CD14-positive monocyte (primary cell): ENCODE results near the gene CAMK1. TPM values are rescaled to one million over a fixed set of nuclear protein-coding genes. Genes with fewer than 3 reads are reported as not detected.

ENCODE experiments used
- DNase-seq, 3 donors: peaks; one replicate each; pipeline ENCODE4 v3.0.0-alpha.2; 2011 to 2022
- H2AFZ ChIP-seq: 2 replicates; pipeline ENCODE4 v1.6.0; 2012; ENCODE audit warnings: mild to moderate bottlenecking, low read depth, low read length, inconsistent platforms; ENCODE audit not compliant: insufficient read depth, poor library complexity, severe bottlenecking
- H3K27ac ChIP-seq, 2 donors: 1 replicate in 1 of 2; 2 replicates in 1 of 2; pipeline ENCODE4 v1.5.1; 2012 to 2013; ENCODE audit warnings: low read length in 2 of 2, control low read depth in 1 of 2, inconsistent platforms in 1 of 2, low read depth in 1 of 2, mild to moderate bottlenecking in 1 of 2
- H3K27me3 ChIP-seq, 2 donors: one replicate each; pipeline versions ENCODE4 v1.6.0 to v1.6.1; 2011 to 2013; ENCODE audit warnings: low read length in 2 of 2; ENCODE audit not compliant: control insufficient read depth in 2 of 2, insufficient read depth in 2 of 2
- H3K36me3 ChIP-seq, 2 donors: replicated peaks in 1 of 2; 1 replicate in 1 of 2; 2 replicates in 1 of 2; pipeline versions ENCODE4 v1.5.1 to v1.6.1; 2012 to 2013; ENCODE audit warnings: low read length in 2 of 2, control low read depth in 1 of 2, inconsistent platforms in 1 of 2, mild to moderate bottlenecking in 1 of 2; ENCODE audit not compliant: insufficient read depth in 2 of 2, control insufficient read depth in 1 of 2
- H3K4me1 ChIP-seq, 2 donors: 1 replicate in 1 of 2; 2 replicates in 1 of 2; pipeline versions ENCODE4 v1.5.1 to v1.6.1; 2012 to 2013; ENCODE audit warnings: low read length in 2 of 2, control low read depth in 1 of 2, inconsistent platforms in 1 of 2, mild to moderate bottlenecking in 1 of 2, moderate library complexity in 1 of 2; ENCODE audit not compliant: insufficient read depth in 2 of 2, control insufficient read depth in 1 of 2
- H3K4me2 ChIP-seq: replicated peaks from 2 replicates; pipeline ENCODE3; 2012; ENCODE audit warnings: low read length, moderate library complexity, mild to moderate bottlenecking; ENCODE audit not compliant: poor library complexity, severe bottlenecking; ENCODE audit errors: extremely low read depth
- H3K4me3 ChIP-seq, 3 experiments: fragments of 200-600 bp in 1 of 3; sonication (generic) in 1 of 3; replicated peaks in 1 of 3; 1 replicate in 2 of 3; 2 replicates in 1 of 3; pipeline ENCODE4 v1.5.1; 2011 to 2013; ENCODE audit warnings: low read length in 3 of 3, mild to moderate bottlenecking in 3 of 3, control low read depth in 2 of 3, low read depth in 2 of 3, inconsistent platforms in 1 of 3, moderate library complexity in 1 of 3
- H3K79me2 ChIP-seq: 2 replicates; pipeline ENCODE4 v1.6.0; 2012; ENCODE audit warnings: mild to moderate bottlenecking, control low read depth, inconsistent platforms, low read length, moderate library complexity; ENCODE audit not compliant: insufficient read depth
- H3K9ac ChIP-seq: 2 replicates; pipeline ENCODE4 v1.6.0; 2017; ENCODE audit warnings: low read length, mild to moderate bottlenecking; ENCODE audit not compliant: insufficient read depth, poor library complexity, severe bottlenecking
- H3K9me3 ChIP-seq, 2 donors: replicated peaks in 1 of 2; 1 replicate in 1 of 2; 2 replicates in 1 of 2; pipeline versions ENCODE4 v1.5.1 to v1.6.1; 2012 to 2013; ENCODE audit warnings: low read length in 2 of 2, control low read depth in 1 of 2; ENCODE audit not compliant: control insufficient read depth in 1 of 2, insufficient read depth in 1 of 2
- H4K20me1 ChIP-seq: 2 replicates; pipeline ENCODE4 v1.6.0; 2012; ENCODE audit warnings: mild to moderate bottlenecking, low read length, control low read depth, moderate library complexity; ENCODE audit not compliant: insufficient read depth
- H3K27ac Mint-ChIP-seq, 7 donors: one replicate each; pipeline ENCODE4 v1.8.0; 2020; ENCODE audit warnings: mild to moderate bottlenecking in 7 of 7, mixed read lengths in 7 of 7, moderate library complexity in 6 of 7, inconsistent platforms in 2 of 7
- H3K27me3 Mint-ChIP-seq, 3 donors: one replicate each; pipeline ENCODE4 v1.8.0; 2021 to 2022; ENCODE audit warnings: low read depth in 3 of 3, mild to moderate bottlenecking in 3 of 3, mixed read lengths in 3 of 3, moderate library complexity in 3 of 3, inconsistent platforms in 1 of 3
- H3K36me3 Mint-ChIP-seq, 2 donors: one replicate each; pipeline ENCODE4 v1.8.0; 2020; ENCODE audit warnings: mixed read lengths in 2 of 2, inconsistent platforms in 1 of 2, mild to moderate bottlenecking in 1 of 2
- H3K4me1 Mint-ChIP-seq: one replicate; pipeline ENCODE4 v1.8.0; 2020; ENCODE audit warnings: mild to moderate bottlenecking, mixed read lengths
- H3K4me3 Mint-ChIP-seq, 2 donors: one replicate each; pipeline ENCODE4 v1.8.0; 2020; ENCODE audit warnings: mild to moderate bottlenecking in 2 of 2, mixed read lengths in 2 of 2, moderate library complexity in 1 of 2
- H3K9me3 Mint-ChIP-seq, 7 donors: one replicate each; pipeline ENCODE4 v1.8.0; 2020 to 2022; ENCODE audit warnings: mixed read lengths in 7 of 7, mild to moderate bottlenecking in 6 of 7, moderate library complexity in 6 of 7, inconsistent platforms in 2 of 7
- CTCF ChIP-seq: fragments of 200-600 bp; IDR thresholded peaks from one replicate; pipeline ENCODE4 v1.8.0; 2022; ENCODE audit warnings: antibody characterized with exemption, mild to moderate bottlenecking
- WGBS: methylation state at CpG from one replicate; pipeline ENCODE4 v1.1.5; 2013; ENCODE audit warnings: missing lambda C conversion rate; ENCODE audit not compliant: insufficient coverage; 5-methylcytosine and 5-hydroxymethylcytosine counted together
- intact Hi-C, 2 donors: fragments of 100-400 bp; cut with micrococcal nuclease; formaldehyde crosslinking; loops; one replicate each; pipeline versions ENCODE4 v1.15.0 to v1.15.1; 2023
- polyA plus RNA-seq, 3 donors: library from polyadenylated mRNA; depleted of rRNA in 1 of 3; unstranded in 2 of 3; stranded (reverse) in 1 of 3; fragments of 300-500 nt in 2 of 3; fragments of >200 nt in 1 of 3; fragmentation: Illumina TruSeq in 2 of 3; gene quantifications; 1 replicate in 2 of 3; 2 replicates in 1 of 3; pipeline ENCODE4 v1.2.3, GENCODE V29; 2012 to 2021

The CAMK1 gene
- polyA plus RNA-seq, 3 donors = 106 to 137 (median 118) TPM

- no peak overlapping the region for H3K27ac ChIP-seq
- Mint-ChIP-seq H3K4me3 (no peak overlapping the region), H3K27me3 (peaks cover 0 to 3% (median 0%) of the 10 kb centered on the region in 3 donors), H3K4me1 (peaks cover 44% of the 10 kb centered on the region), H3K27ac (peak overlapping the region in 1 of 7 donors; percentile 7), H3K36me3 (peaks cover 7 to 12% of the 10 kb centered on the region in 2 donors), H3K9me3 (no peaks in the 10 kb centered on the region)
- no peak overlapping the region for H3K9ac ChIP-seq
- peaks cover 4 to 7% of the 10 kb centered on the region in 2 donors for H3K36me3 ChIP-seq
- H3K79me2 ChIP-seq = peaks cover 29% of the 10 kb centered on the region
- no peak overlapping the region for H2AFZ ChIP-seq
- intact Hi-C loops = no loop called here
- no peak for TF ChIP-seq CTCF
- H3K9me3 ChIP-seq = no peaks in the 10 kb centered on the region
- H3K4me3 ChIP-seq = no peak overlapping the region
- peaks cover 23% of the 10 kb centered on the region for H4K20me1 ChIP-seq
- peaks cover 41 to 47% of the 10 kb centered on the region in 2 donors for H3K4me1 ChIP-seq
- no peak for DNase-seq
- H3K4me2 ChIP-seq = no peak overlapping the region
- WGBS = 100% methylated on average over 8 of the region's 10 CpGs
- H3K27me3 ChIP-seq = no peaks in the 10 kb centered on the region
These were observed 40.3 kb downstream of the CAMK1 start for GRCh38 chr3:9729419-9729818.

GRCh38 chr3:9727743-9728142 lies 42.0 kb downstream of the CAMK1 start:
- DNase-seq = peak in 1 of 3 donors; percentile 37
- Histone ChIP-seq H3K79me2 (peaks cover 12% of the 10 kb centered on the region), H3K27ac (no peak overlapping the region), H3K9ac (no peak overlapping the region), H2AFZ (no peak overlapping the region), H4K20me1 (peaks cover 6% of the 10 kb centered on the region), H3K9me3 (no peaks in the 10 kb centered on the region), H3K4me1 (peaks cover 24 to 32% of the 10 kb centered on the region in 2 donors), H3K4me3 (no peak overlapping the region), H3K4me2 (no peak overlapping the region), H3K36me3 (no peaks in the 10 kb centered on the region), H3K27me3 (no peaks in the 10 kb centered on the region)
- no peak for TF ChIP-seq CTCF
- intact Hi-C loops = no loop called here
- 97% methylated on average over 2 of the region's 2 CpGs for WGBS
- Mint-ChIP-seq H3K4me1 (peaks cover 28% of the 10 kb centered on the region), H3K27ac (peak overlapping the region; percentile 18 to 66 (median 44)), H3K36me3 (no peaks in the 10 kb centered on the region), H3K27me3 (peaks cover 0 to 1% (median 0%) of the 10 kb centered on the region in 3 donors), H3K4me3 (no peak overlapping the region), H3K9me3 (no peaks in the 10 kb centered on the region)
